ENCODE data around the gene FANK1.

Gene FANK1

GRCh38 chr10:125992254-125992653, 95.9 kb downstream of the FANK1 start:
- no peak for DNase-seq

DNA sequence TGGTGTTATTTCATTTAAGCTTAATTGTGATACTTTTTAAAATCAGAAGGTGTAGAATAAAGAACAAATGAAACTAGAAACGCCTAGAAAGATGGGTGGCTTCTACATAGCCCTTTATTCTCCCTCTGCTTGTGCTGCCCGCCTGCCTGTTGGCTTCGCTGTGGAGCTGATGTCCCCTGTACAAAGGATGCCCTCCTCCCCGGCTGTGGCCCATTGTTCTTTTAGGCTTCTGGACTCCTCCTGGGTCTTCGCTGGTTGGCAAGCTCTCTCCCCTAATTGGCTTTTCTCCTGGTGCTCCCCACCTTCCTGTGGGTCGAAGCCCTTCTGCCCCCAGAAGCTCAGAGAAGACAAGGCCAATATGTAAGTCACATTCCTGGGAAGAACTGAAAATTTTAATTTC, 98.2 kb downstream of the FANK1 start:
- no peak for DNase-seq

GRCh38 chr10:125995726-125996304, 99.5 kb downstream of the FANK1 start:
- no peak for DNase-seq

DNA sequence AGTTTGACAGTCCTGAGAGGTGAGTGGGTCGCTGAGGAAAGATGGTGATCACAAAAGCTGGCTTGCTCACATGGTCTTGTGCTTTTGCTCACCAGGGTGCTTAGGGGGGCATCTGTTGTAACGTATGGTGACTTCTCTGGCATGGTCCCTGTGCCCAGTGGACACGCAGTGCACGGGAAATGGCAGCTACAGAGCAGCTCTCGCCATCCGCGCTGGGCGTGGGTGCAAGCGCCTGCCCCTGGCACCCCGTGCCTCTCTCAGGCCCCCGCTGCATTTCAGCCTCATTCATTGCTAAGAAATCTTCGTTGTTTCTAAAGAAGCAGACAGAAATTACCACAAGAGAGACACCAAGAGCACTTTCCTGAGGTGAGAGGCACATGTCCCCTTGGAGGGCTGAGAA, 101.2 kb downstream of the FANK1 start:
- DNase-seq = no peak

GRCh38 chr10:125999694-126000093, 103.3 kb downstream of the FANK1 start:
- no peak for DNase-seq

GRCh38 chr10:126001576-126001975, 105.2 kb downstream of the FANK1 start:
- no peak for DNase-seq

- no peak for DNase-seq
Observed at GRCh38 chr10:126004752-126005151, 108.4 kb downstream of the FANK1 start.

- no peak for DNase-seq
Observed at GRCh38 chr10:126006264-126006663, 109.9 kb downstream of the FANK1 start.

- no peak for DNase-seq
Observed at GRCh38 chr10:126006906-126007305, 110.5 kb downstream of the FANK1 start.

GRCh38 chr10:126009650-126010049, 113.3 kb downstream of the FANK1 start:
- no peak for DNase-seq

DNA sequence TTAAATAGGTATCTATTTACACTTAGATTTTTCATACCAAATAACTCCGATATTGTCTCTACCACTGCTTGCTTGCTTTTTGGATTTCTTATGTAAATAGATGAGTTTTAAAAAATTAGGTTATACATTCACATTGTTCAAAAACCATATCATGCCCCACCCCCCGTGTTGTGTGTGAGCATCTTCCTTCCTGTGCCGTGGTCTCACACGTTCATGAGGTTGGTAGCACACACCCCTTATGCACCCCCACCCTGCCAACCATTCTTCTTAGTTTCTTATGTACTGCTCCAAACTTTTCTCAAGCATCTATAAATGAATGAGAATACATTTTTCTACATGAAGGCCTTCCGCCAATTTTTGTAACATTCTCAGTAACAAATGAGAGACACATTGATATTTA, 115.6 kb downstream of the FANK1 start:
- no peak for DNase-seq

DNA sequence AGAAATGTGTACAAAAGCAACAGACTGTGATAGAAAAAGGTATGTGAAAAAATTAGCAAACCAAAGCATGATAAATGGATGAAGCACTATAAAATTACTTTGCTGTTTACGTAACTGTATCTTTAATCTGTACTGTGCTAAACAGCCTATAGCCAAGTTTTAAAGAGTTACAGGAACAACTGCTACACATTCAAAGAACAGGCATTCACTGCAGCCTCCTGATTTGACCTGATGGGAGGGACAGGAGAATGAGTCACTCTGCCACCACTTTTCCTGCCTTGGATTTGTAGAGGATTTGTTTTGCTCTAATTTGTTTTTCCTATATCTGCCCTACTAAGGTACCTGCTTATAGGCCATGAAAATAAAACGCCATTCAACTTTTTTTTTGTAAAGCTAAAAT, 116.1 kb downstream of the FANK1 start:
- no peak for DNase-seq

DNA sequence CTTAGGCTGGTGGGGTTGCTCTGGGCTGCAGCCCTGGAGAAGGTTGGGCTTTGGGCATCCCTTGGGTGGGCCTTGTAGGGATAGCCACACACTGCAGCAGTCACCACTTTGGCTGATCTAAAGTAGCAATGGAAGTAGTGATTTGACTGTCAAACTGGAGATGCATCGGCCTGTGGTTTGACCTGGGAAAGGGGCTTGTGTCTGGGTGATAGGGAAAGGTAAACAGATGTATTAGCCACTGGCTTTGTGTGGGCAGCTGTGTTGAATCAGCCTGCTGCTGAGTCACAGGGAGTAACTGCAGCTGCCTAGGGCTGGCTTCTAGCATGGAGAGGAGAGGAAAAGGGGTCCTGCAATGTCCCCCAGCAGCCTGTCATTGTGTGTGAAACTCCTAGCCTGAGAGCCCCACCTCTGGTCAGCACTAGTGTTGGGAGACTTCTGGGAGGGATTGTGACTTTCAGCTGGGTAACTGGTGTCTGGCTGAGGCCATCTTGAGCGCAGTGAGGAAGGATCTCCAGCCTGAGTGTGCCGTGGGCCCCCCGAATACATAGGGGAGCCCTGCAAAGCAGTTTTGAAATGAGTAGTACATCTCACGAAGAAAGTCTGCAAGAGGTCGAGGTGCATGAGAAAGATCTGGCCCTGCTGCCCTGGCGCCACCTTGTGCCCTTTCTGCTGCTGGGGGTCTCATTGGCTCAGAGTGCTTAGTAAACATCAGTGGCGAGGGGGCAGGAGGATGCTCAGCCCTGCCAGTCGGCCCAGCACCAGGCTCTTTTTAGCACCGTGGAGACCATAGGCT, 117.3 kb downstream of the FANK1 start:
- DNase-seq = no peak

DNA sequence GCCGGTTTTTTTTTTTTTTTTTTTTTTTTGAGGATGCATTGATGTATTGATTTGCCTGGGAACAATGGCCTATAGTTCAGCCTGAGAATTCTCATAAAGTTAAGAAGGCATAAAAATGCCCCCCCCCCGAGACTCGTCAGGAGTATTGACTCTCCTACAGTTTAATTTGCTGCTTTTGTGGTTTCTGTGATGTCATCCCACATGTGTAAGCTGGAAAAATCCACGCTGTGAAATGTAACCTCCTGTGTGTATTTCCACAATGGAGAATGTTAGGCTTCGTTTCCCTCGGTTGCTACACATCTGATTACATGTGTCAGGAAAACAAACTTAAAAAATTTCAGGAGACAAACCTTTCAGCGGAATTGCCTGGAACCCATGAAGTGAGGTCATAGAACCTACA, 117.9 kb downstream of the FANK1 start:
- no peak for DNase-seq

DNA sequence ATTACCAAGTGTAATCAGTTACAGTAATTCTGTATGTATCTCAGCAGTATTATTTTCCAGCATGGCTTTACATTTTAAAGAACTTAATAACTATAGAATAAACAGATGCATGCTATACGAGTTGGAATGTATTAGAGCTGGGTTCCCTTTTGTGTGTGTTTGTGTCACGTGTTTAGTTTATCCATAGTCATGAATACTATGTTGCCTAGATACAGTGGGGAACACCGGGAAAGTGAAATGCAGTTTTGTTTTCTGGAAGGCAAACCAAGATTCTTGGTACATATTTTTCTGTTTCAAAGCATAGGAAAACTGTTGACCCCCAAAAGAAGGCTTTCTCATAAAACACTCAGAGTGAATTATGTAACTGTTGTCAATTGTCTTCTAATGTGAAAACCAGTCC, 119.0 kb downstream of the FANK1 start:
- DNase-seq = no peak

- no peak for DNase-seq
Observed at GRCh38 chr10:126016156-126016805, 119.9 kb downstream of the FANK1 start.

- DNase-seq = no peak
Observed at GRCh38 chr10:126016882-126017281, 120.5 kb downstream of the FANK1 start.

GRCh38 chr10:126017961-126018560, 121.7 kb downstream of the FANK1 start:
- no peak for DNase-seq

DNA sequence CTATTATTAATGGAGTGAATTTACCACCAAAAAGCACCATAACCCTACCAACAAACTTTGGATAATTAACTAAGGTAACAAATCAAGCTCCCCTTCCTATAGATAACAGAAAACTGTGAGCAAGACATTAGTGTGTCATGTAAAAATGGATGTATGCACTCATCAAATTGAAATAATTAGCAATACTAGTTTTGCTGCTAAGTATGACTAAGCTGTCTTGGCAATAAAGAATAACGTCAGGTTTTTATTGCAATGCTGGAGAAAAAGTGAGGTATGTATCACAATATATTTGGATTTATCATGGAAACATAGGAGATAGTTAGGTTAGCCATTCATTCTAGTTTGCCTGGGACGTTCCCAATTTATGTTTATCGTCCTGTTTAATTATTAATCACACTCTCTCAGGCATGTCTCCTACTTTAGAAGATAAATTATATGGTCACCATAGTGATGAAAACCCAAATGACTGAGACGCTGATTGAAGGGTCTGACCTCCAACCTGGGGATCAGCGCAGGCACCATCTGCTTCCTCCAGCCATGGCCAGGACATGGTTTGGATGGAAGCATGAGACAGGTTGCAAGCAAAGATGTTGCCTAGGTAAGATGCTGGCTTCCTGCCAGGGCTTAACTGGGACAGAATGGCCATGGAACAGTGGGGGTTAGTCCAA, 125.6 kb downstream of the FANK1 start:
- DNase-seq = no peak

DNA sequence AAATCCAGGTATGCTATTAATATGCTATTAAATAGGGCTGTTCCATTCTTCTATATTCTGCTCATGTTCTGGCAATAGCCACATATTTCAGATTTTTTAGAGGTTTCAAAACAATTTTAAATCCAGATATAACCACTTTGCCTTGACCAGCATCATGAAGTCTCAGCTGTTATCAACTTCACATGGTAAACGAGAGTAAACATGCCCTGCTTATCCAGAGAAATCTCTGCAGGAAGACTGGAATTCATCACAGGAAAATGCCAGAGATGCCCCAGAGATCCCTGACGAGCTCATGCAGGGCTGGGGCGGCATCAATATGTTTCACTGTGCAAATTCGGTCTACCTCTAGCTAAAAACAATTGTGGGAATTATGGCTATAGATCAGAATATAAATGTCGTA, 126.5 kb downstream of the FANK1 start:
- DNase-seq = no peak

GRCh38 chr10:126027692-126028091, 131.3 kb downstream of the FANK1 start:
- DNase-seq = no peak

- no peak for DNase-seq
Observed at GRCh38 chr10:126029999-126030398, 133.6 kb downstream of the FANK1 start.

DNA sequence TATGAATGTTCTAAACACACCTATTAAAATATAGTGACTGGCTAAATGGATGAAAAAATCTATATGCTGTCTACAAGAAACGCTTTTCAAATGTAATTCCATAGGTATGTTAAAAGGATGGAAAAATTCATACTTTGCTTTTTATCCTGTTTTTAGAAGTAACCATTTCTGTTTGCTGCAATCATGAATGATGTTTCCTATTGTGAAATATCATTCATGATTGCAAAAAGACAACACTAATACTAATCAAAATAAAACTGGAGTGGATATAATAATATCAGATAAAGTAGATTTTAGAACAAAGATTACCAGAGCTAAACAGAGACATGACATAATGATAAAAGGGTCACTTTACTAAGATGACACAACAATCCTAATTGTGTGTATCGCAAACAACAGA, 138.2 kb downstream of the FANK1 start:
- no peak for DNase-seq
